Adrenal gland (tissue), 5 donors: ENCODE data around the gene OR51G1.

Experiments used
- CTCF ChIP-seq, 6 experiments: fragments of 450-650 bp in 4 of 6; fragments of 200-600 bp in 2 of 6; sonication (generic) in 1 of 6; IDR thresholded peaks; 1 replicate in 5 of 6; 2 replicates in 1 of 6; pipeline versions ENCODE4 v1.5.1 to v1.8.0; 2016 to 2021; ENCODE audit warnings: antibody characterized with exemption in 6 of 6, mild to moderate bottlenecking in 2 of 6, moderate library complexity in 1 of 6
- POLR2A ChIP-seq, 2 donors: fragments of 450-650 bp; IDR thresholded peaks; one replicate each; pipeline ENCODE4 v1.6.1; 2017; ENCODE audit warnings: antibody characterized with exemption in 2 of 2, mild to moderate bottlenecking in 2 of 2, moderate library complexity in 1 of 2
- donor health status: DM: no; HTN: no; CAD: no.

- no peak for TF ChIP-seq CTCF (IDR thresholded peaks at IDR 0.05)
- no peak for TF ChIP-seq POLR2A (IDR thresholded peaks at IDR 0.05)
Measured at GRCh38 chr11:4947505-4947904, 23.4 kb upstream of the OR51G1 start, which contains the start of gene OR51A4.
